ENCODE results near the gene PSMD12. TPM values are rescaled to one million over a fixed set of nuclear protein-coding genes. Genes with fewer than 3 reads are reported as not detected.

The PSMD12 gene
- total RNA-seq, 1 donor from 2014 or later, result 41.3 TPM

DNA sequence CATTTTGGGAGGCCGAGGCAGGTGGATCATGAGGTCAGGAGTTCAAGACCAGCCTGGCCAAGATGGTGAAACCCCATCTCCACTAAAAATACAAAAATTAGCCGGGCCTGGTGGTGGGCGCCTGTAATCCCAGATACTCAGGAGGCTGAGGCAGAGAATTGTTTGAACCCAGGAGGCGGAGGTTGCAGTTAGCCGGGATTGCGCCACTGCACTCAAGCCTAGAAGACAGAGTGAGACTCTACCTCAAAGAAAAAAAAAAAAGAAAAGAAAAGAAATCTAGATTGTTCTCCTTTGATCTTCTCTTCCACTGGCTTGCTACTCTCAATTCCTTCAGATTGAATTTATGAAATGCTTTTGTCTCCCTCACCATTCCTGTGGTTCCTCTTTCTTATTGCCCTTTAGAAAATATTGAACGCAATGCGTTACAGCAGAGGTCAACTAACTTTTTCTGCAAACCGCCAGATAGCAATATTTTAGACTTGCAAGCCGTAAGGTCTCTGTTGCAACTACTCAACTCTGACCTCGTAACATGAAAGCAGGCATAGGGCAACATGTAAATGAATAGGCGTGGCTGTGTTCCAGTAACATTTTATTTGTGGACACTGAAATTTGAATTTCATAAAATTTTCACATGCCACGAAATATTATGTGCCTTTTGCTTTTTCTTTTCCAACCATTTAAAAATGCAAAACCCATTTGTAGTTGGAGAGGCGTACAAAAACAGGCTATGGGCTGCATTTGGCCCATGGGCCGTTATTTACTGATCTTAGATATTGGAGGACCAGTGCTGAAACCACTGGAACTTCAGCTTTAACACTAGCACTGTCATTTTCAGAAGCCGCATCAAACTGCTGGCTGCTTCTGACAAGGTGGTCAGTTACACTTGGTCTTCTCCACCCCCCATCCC is 35.5 kb upstream of the PSMD12 start:
- TF ChIP-seq, protein P1, sequence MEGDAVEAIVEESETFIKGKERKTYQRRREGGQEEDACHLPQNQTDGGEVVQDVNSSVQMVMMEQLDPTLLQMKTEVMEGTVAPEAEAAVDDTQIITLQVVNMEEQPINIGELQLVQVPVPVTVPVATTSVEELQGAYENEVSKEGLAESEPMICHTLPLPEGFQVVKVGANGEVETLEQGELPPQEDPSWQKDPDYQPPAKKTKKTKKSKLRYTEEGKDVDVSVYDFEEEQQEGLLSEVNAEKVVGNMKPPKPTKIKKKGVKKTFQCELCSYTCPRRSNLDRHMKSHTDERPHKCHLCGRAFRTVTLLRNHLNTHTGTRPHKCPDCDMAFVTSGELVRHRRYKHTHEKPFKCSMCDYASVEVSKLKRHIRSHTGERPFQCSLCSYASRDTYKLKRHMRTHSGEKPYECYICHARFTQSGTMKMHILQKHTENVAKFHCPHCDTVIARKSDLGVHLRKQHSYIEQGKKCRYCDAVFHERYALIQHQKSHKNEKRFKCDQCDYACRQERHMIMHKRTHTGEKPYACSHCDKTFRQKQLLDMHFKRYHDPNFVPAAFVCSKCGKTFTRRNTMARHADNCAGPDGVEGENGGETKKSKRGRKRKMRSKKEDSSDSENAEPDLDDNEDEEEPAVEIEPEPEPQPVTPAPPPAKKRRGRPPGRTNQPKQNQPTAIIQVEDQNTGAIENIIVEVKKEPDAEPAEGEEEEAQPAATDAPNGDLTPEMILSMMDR (IDR thresholded peaks at IDR 0.05), result no peak

DNA sequence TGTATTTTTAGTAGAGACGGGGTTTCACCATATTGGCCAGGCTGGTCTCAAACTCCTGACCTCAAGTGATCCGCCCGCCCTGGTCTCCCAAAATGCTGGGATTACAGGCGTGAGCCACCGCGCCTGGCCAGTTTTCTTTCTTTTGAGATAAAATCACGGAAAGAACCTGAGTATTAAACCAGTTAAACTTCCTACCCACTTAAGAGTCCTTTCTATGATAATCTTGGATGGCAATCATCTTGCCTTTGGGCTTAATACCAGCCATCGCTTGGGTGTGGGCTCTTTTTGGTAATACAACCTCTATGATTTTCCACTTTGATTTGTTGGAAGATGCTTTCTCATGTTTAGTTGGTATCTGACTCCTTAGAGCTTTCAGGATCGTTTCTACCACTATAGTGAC is 34.7 kb upstream of the PSMD12 start:
- no peak overlapping the region for H3K4me3 ChIP-seq
- intact Hi-C loops (cut with DNase I), result no loop called here
- H3K27me3 ChIP-seq (ENCODE audit: low read depth), result no peaks in the 10 kb centered on the region
- H3K4me1 ChIP-seq, result peaks cover 22% of the 10 kb centered on the region
- no peaks in the 10 kb centered on the region for H3K36me3 ChIP-seq
- TF ChIP-seq, protein P1 (IDR thresholded peaks at IDR 0.05), result no peak
- ATAC-seq, result no peak
- no peak for DNase-seq
- no peak overlapping the region for H3K27ac ChIP-seq
- no peaks in the 10 kb centered on the region for H3K9me3 ChIP-seq

More for the DNA sequence above, 35.5 kb upstream of the PSMD12 start:
- Histone ChIP-seq H3K9me3 (no peaks in the 10 kb centered on the region), H3K36me3 (no peaks in the 10 kb centered on the region), H3K4me1 (peaks cover 22% of the 10 kb centered on the region), H3K27ac (no peak overlapping the region), H3K4me3 (no peak overlapping the region), H3K27me3 (ENCODE audit: low read depth) (no peaks in the 10 kb centered on the region)
- DNase-seq, result no peak
- intact Hi-C loops (cut with DNase I), result no loop called here
- ATAC-seq, result peak; percentile 47 to 63

DNA sequence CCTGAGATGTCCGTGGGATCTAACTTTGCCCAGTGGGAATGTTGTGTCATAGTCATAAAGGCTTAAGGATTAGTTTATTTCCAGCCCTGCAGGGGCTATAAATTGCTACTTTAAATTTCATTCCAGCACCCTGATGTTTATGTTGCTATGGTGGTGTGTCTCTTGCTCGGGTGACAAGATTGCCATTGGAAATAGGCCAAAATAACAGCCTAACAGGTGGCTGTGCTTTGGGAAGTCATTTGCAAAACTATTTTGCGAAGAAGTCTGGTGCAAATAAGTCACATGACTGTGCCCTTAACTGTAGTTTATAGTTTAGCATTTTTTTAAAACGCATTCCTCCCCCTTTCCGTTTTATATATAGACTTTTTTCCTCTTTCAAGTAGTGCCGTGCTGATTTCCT is 33.8 kb upstream of the PSMD12 start:
- ATAC-seq, result no peak
- Histone ChIP-seq H3K36me3 (no peaks in the 10 kb centered on the region), H3K4me3 (no peak overlapping the region), H3K4me1 (peaks cover 22% of the 10 kb centered on the region), H3K27me3 (ENCODE audit: low read depth) (no peaks in the 10 kb centered on the region), H3K27ac (no peak overlapping the region), H3K9me3 (no peaks in the 10 kb centered on the region)
- DNase-seq, result no peak
- TF ChIP-seq, protein P1 (IDR thresholded peaks at IDR 0.05), result no peak
- intact Hi-C loops (cut with DNase I), result no loop called here

DNA sequence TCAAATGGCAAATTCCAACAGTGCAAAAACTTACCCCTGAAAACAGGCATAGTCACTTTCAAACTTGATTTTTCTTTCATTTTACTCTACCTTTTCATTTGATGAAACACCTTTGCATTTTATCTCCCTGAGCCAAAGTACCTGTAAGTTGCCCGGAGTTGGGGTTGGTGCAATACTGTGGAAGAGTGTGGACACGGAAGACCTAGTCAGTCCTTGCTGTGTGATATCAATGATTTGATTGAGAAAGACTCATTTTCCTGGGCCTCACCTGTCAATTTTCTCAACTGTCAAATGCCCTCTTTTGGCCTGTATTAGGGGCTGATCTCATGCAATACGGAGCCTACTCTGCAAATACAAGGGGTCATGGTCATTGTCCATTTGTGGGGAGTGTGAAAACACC is 33.3 kb upstream of the PSMD12 start:
- H3K4me3 ChIP-seq, result no peak overlapping the region
- DNase-seq (no peak), ATAC-seq (no peak)
- no peaks in the 10 kb centered on the region for H3K36me3 ChIP-seq
- intact Hi-C loops (cut with DNase I), result no loop called here
- H3K27ac ChIP-seq, result no peak overlapping the region
- no peaks in the 10 kb centered on the region for H3K27me3 ChIP-seq (ENCODE audit: low read depth)
- H3K9me3 ChIP-seq, result no peaks in the 10 kb centered on the region
- peaks cover 22% of the 10 kb centered on the region for H3K4me1 ChIP-seq
- TF ChIP-seq, protein P1 (IDR thresholded peaks at IDR 0.05), result no peak

DNA sequence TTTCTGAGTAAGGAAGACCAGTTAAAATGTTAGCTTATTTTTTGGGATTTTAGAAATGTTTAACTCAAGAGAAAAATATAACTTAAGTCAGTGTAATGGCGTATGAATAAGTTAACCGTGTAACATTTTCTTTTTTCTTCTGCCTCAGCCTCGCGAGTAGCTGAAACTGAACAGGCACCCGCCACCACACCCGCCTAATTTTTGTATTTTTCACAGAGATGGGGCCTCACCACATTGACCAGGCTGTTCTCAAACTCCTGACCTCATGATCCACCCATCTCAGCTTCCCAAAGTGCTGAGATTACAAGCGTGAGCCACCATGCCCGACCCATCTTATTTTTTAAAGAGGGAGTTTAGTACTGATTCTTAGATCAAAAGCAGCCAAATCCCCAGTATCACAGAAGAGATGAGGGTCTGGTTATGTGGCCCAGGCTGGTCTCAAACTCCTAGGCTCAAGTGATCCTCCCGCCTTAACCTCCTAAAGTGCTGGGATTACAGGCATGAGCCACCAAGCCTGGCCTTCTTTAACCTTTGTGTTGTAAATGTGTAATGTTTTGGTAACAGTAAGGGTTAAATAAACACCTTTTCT is 27.5 kb upstream of the PSMD12 start:
- Histone ChIP-seq H3K4me1 (peaks cover 16% of the 10 kb centered on the region), H3K4me3 (no peak overlapping the region), H3K27ac (no peak overlapping the region), H3K27me3 (ENCODE audit: low read depth) (no peaks in the 10 kb centered on the region), H3K9me3 (no peaks in the 10 kb centered on the region), H3K36me3 (no peaks in the 10 kb centered on the region)
- intact Hi-C loops (cut with DNase I), result no loop called here
- no peak for ATAC-seq
- TF ChIP-seq, protein P1 (IDR thresholded peaks at IDR 0.05), result no peak
- DNase-seq, result no peak

Measured in lower lobe of right lung (tissue), 2 donors.